ENCODE data around the gene SLC1A2. TPM values are rescaled to one million over a fixed set of nuclear protein-coding genes. Genes with fewer than 3 reads are reported as not detected.

SLC1A2 gene
- total RNA-seq, 4 donors from 2014 or later: 1.0 to 11.5 (median 5.0) TPM

GRCh38 chr11:35235498-35235897 is 183.9 kb downstream of the SLC1A2 start:
- H3K4me3 ChIP-seq: no peak overlapping the region
- H3K27ac ChIP-seq: no peak overlapping the region
- no peaks in the 10 kb centered on the region for H3K4me1 ChIP-seq
- H3K36me3 ChIP-seq: no peaks in the 10 kb centered on the region
- no peaks in the 10 kb centered on the region for H3K9me3 ChIP-seq
- H3K27me3 ChIP-seq: no peaks in the 10 kb centered on the region
- no peak for DNase-seq
- intact Hi-C loops (cut with DNase I; ENCODE audit: low total_unique reads): no loop called here
- TF ChIP-seq POLR2A (IDR thresholded peaks at IDR 0.05): no peak

GRCh38 chr11:35235157-35235468 is 184.2 kb downstream of the SLC1A2 start:
- H3K27me3 ChIP-seq: no peaks in the 10 kb centered on the region
- no peak for DNase-seq
- no peaks in the 10 kb centered on the region for H3K4me1 ChIP-seq
- no peaks in the 10 kb centered on the region for H3K36me3 ChIP-seq
- intact Hi-C loops (cut with DNase I; ENCODE audit: low total_unique reads): no loop called here
- TF ChIP-seq POLR2A (IDR thresholded peaks at IDR 0.05) (no peak), CTCF (IDR thresholded peaks at IDR 0.05) (no peak)
- H3K9me3 ChIP-seq: no peaks in the 10 kb centered on the region
- H3K27ac ChIP-seq: no peak overlapping the region
- no peak overlapping the region for H3K4me3 ChIP-seq

GRCh38 chr11:35234460-35235156 is 184.8 kb downstream of the SLC1A2 start:
- intact Hi-C loops (cut with DNase I; ENCODE audit: low total_unique reads): no loop called here
- no peaks in the 10 kb centered on the region for H3K9me3 ChIP-seq
- TF ChIP-seq POLR2A (IDR thresholded peaks at IDR 0.05) (no peak), CTCF (IDR thresholded peaks at IDR 0.05) (no peak)

GRCh38 chr11:35233518-35233917 is 185.8 kb downstream of the SLC1A2 start:
- no peak for DNase-seq
- Histone ChIP-seq H3K4me3 (no peak overlapping the region), H3K27me3 (no peaks in the 10 kb centered on the region), H3K36me3 (no peaks in the 10 kb centered on the region), H3K27ac (no peak overlapping the region), H3K4me1 (no peaks in the 10 kb centered on the region), H3K9me3 (no peaks in the 10 kb centered on the region)
- TF ChIP-seq POLR2A (IDR thresholded peaks at IDR 0.05) (no peak), CTCF (IDR thresholded peaks at IDR 0.05) (no peak)
- intact Hi-C loops (cut with DNase I; ENCODE audit: low total_unique reads): no loop called here

More at GRCh38 chr11:35234460-35235156, 184.8 kb downstream of the SLC1A2 start:
- Histone ChIP-seq H3K27me3 (no peaks in the 10 kb centered on the region), H3K4me3 (no peak overlapping the region), H3K4me1 (no peaks in the 10 kb centered on the region), H3K36me3 (no peaks in the 10 kb centered on the region), H3K27ac (no peak overlapping the region)
- DNase-seq: no peak

GRCh38 chr11:35232891-35233330 is 186.4 kb downstream of the SLC1A2 start:
- no peaks in the 10 kb centered on the region for H3K9me3 ChIP-seq
- intact Hi-C loops (cut with DNase I; ENCODE audit: low total_unique reads): no loop called here
- H3K4me1 ChIP-seq: no peaks in the 10 kb centered on the region
- H3K36me3 ChIP-seq: no peaks in the 10 kb centered on the region
- no peaks in the 10 kb centered on the region for H3K27me3 ChIP-seq
- TF ChIP-seq POLR2A (IDR thresholded peaks at IDR 0.05) (no peak), CTCF (IDR thresholded peaks at IDR 0.05) (no peak)
- H3K4me3 ChIP-seq: no peak overlapping the region
- no peak for DNase-seq
- H3K27ac ChIP-seq: no peak overlapping the region

Measured in uterus (tissue), 4 donors.